Neutrophil (primary cell): ENCODE measurements around the gene BRWD1.

ENCODE experiments used
- H3K27ac ChIP-seq: fragments of 200-600 bp; sonication (generic); 2 replicates; pipeline ENCODE4 v1.5.1; 2016; ENCODE audit warnings: mild to moderate bottlenecking, moderate library complexity
- H3K27me3 ChIP-seq: fragments of 200-600 bp; sonication (generic); 2 replicates; pipeline ENCODE4 v1.6.0; 2016; ENCODE audit warnings: mild to moderate bottlenecking
- H3K36me3 ChIP-seq: fragments of 200-600 bp; sonication (generic); 2 replicates; pipeline ENCODE4 v1.5.1; 2017
- H3K4me1 ChIP-seq, 2 experiments: fragments of 200-600 bp in 1 of 2; sonication (generic) in 1 of 2; 1 replicate in 1 of 2; 2 replicates in 1 of 2; pipeline versions ENCODE4 v1.5.1 to v1.6.1; 2013 to 2016; ENCODE audit warnings: low read depth in 1 of 2, low read length in 1 of 2, mild to moderate bottlenecking in 1 of 2, moderate library complexity in 1 of 2; ENCODE audit not compliant: control insufficient read depth in 1 of 2, insufficient read depth in 1 of 2
- H3K4me3 ChIP-seq, 2 experiments: fragments of 200-600 bp in 1 of 2; sonication (generic) in 1 of 2; 1 replicate in 1 of 2; 2 replicates in 1 of 2; pipeline ENCODE4 v1.5.1; 2013 to 2016; ENCODE audit warnings: low read depth in 1 of 2, low read length in 1 of 2, mild to moderate bottlenecking in 1 of 2, moderate library complexity in 1 of 2
- H3K9me3 ChIP-seq: fragments of 200-600 bp; sonication (generic); 2 replicates; pipeline ENCODE4 v1.5.1; 2016
- TF ChIP-seq, protein P1 (sequence below): fragments of 200-600 bp; sonication (generic); IDR thresholded peaks from 2 replicates; pipeline ENCODE4 v1.5.1; 2016; ENCODE audit warnings: antibody characterized with exemption

BRWD1 gene

DNA sequence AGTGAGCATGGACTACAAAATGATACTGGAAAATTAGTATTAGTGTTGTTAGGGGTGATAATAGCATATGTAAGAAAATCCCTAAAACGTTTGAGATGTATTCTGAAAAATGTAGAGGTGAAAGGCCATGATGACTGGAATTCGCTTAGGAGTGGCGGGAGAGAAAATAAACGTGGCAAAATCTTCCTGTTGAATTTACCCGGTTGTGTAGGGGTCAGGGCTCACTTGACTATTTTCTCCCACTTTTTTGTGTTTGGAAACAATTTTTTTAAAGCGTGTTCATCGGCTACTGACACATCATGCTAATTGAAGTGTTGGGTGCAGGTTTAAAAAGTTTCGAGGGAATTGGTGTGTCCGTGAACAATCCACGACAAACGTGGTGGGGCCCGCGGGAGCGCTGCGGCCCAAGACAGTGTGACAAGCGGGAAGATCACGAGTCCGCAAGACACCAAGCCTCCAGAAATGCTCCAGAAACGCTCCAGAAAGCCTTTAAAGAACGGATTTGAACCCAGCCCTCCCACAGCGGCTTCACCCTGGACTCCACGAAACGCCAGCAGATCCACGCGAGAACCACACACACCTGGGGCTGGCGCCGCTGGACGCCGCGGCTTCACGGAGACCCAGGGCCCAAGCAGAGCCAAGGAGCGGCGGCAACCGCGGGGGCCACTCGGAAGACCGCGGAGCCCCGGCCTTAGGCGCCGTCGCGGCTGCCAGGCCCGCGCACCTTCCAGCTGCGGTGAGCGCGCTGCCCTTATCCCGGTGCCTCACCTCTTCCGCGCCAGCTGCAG lies 130.8 kb downstream of the BRWD1 start:
- Histone ChIP-seq H3K27me3 (no peaks in the 10 kb centered on the region), H3K36me3 (no peaks in the 10 kb centered on the region), H3K4me3 (peak overlapping the region; percentile 78 to 85), H3K4me1 (peaks cover 22 to 28% of the 10 kb centered on the region in 2 experiments), H3K9me3 (no peaks in the 10 kb centered on the region), H3K27ac (peak overlapping the region; percentile 94)
- TF ChIP-seq, protein P1, sequence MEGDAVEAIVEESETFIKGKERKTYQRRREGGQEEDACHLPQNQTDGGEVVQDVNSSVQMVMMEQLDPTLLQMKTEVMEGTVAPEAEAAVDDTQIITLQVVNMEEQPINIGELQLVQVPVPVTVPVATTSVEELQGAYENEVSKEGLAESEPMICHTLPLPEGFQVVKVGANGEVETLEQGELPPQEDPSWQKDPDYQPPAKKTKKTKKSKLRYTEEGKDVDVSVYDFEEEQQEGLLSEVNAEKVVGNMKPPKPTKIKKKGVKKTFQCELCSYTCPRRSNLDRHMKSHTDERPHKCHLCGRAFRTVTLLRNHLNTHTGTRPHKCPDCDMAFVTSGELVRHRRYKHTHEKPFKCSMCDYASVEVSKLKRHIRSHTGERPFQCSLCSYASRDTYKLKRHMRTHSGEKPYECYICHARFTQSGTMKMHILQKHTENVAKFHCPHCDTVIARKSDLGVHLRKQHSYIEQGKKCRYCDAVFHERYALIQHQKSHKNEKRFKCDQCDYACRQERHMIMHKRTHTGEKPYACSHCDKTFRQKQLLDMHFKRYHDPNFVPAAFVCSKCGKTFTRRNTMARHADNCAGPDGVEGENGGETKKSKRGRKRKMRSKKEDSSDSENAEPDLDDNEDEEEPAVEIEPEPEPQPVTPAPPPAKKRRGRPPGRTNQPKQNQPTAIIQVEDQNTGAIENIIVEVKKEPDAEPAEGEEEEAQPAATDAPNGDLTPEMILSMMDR, result no peak

DNA sequence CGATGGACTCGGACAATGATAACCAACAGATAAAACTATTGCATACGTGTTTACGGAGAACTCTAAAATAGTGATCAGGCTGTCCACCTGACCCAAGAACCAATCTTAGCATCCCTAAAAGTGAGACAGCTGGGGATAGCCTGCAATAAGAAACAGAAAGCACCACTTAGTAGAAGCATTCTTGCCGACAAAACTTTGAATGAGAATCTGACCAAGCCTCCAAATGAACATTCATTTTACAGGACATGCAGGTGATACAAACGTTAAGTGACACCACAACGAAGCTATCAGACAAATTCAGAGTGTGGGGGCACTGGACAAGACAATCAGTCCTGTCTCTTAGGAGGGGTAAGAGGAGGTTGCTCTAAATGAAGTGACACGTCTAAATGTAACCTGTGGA lies 131.4 kb downstream of the BRWD1 start:
- TF ChIP-seq, protein P1, result no peak
- Histone ChIP-seq H3K4me3 (no peak overlapping the region), H3K4me1 (peaks cover 22 to 28% of the 10 kb centered on the region in 2 experiments), H3K36me3 (no peaks in the 10 kb centered on the region), H3K9me3 (no peaks in the 10 kb centered on the region), H3K27me3 (no peaks in the 10 kb centered on the region), H3K27ac (no peak overlapping the region)

DNA sequence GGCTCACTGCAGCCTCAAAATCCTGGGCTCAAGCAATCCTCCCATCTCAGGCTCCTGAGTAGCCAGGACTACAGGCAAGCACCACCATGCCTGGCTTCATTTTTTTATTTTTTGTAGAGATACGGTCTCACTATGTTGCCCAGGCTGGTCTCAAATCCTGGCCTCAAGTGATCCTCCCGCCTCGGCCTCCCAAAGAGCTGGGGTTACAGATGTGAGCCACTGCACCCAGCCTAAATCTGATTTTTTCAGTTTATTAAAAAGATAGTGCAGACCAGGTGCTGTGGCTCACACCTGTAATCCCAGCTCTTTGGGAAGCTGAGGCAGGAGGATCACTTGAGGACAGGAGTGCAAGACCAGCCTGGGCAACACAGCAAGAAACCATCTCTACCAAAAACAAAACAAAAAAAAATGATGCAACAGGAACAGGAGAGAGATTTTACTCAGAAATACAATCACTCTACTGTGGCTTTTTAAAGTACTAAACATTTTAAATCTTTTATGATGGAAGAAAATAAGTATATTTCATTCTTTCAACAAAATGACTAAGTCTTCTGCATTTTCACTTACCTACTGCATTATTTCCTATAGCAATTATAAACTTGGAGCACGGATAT lies 132.1 kb downstream of the BRWD1 start:
- H3K36me3 ChIP-seq, result no peaks in the 10 kb centered on the region
- no peak overlapping the region for H3K4me3 ChIP-seq
- peaks cover 22 to 28% of the 10 kb centered on the region in 2 experiments for H3K4me1 ChIP-seq
- no peak overlapping the region for H3K27ac ChIP-seq
- TF ChIP-seq, protein P1, result no peak
- no peaks in the 10 kb centered on the region for H3K9me3 ChIP-seq
- H3K27me3 ChIP-seq, result no peaks in the 10 kb centered on the region

DNA sequence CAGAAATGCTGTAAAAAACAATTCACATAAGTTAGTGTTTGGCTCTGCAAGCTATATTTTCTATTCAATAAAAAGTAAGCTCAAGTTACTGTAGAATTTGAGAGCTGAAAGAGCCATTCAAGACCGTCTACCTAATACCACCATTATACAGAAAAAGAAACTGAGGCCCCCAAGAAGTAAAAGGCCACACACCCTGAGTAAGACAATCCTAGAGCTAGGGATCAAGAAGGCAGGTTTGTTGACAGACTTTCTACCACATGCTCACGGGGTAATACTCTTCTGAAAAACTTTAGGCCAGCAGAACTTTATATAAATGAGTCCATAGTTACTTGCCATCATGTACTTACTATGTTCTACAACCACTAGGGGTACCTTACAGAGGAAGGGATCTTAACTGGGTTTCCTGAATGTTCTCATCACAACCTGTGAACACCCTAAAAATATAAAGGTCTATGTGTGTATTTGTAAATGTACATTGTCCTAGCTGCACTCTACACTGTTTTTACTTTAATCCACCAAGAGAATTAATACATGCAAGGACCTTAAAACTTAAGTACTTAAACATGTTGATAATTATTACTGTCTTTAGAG lies 132.9 kb downstream of the BRWD1 start:
- Histone ChIP-seq H3K4me1 (peaks cover 22 to 28% of the 10 kb centered on the region in 2 experiments), H3K9me3 (no peaks in the 10 kb centered on the region), H3K27ac (no peak overlapping the region), H3K4me3 (no peak overlapping the region), H3K36me3 (no peaks in the 10 kb centered on the region), H3K27me3 (no peaks in the 10 kb centered on the region)
- TF ChIP-seq, protein P1, result no peak

DNA sequence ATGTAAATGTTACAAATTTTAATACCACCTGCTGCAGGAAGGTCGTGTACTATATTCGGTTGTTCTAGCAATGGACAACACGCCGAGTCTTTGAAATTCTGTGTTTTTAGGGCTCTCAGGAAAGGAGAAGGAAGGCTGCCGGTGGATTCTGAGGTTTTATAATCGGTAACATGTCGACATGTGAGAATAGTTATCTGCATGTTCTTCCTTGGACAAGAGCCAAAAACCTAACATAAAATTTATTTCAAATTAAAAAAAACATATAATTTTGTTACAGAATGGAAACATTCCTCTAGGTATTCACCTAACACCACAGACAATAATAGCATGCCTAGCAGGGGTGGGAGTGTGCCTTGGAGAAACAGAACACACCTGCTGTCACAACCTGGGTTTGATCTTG lies 135.0 kb downstream of the BRWD1 start:
- TF ChIP-seq, protein P1, result no peak
- H3K27ac ChIP-seq, result no peak overlapping the region

More for the DNA sequence above, 135.0 kb downstream of the BRWD1 start:
- Histone ChIP-seq H3K36me3 (no peaks in the 10 kb centered on the region), H3K9me3 (no peaks in the 10 kb centered on the region), H3K4me3 (no peak overlapping the region), H3K4me1 (peaks cover 12 to 18% of the 10 kb centered on the region in 2 experiments), H3K27me3 (no peaks in the 10 kb centered on the region)
